Common myeloid progenitor, CD34-positive (primary cell): Measurements from ENCODE around the gene P3H2.

Experiments used
- CTCF ChIA-PET: fragments of 350-600 bp; sonication (Branson Sonifier 250); formaldehyde crosslinking; loops from one replicate; lab custom pipeline; 2021; ENCODE audit warnings: antibody characterized with exemption; lab: Charles Lee
- POLR2A ChIA-PET: fragments of 350-600 bp; sonication (Branson Sonifier 250); formaldehyde crosslinking; loops from one replicate; lab custom pipeline; 2021; ENCODE audit warnings: antibody characterized with exemption; lab: Charles Lee
- DNase-seq, 3 donors: peaks; one replicate each; pipeline versions ENCODE4 v3.0.0 to v3.0.0-alpha.2; 2013
- H3K27ac ChIP-seq, 2 experiments: 1 replicate in 1 of 2; 2 replicates in 1 of 2; pipeline ENCODE4 v1.7.0; 2013; ENCODE audit warnings: inconsistent platforms in 2 of 2, low read length in 2 of 2, mild to moderate bottlenecking in 2 of 2, low read depth in 1 of 2, moderate library complexity in 1 of 2; ENCODE audit not compliant: severe bottlenecking in 2 of 2, insufficient read depth in 1 of 2, poor library complexity in 1 of 2
- H3K27me3 ChIP-seq, 5 experiments: replicated peaks in 2 of 5; 1 replicate in 3 of 5; 2 replicates in 2 of 5; pipeline versions ENCODE4 v1.6.1 to v1.7.0; 2013; ENCODE audit warnings: low read length in 4 of 5, mild to moderate bottlenecking in 2 of 5, moderate library complexity in 2 of 5, inconsistent platforms in 1 of 5; ENCODE audit not compliant: insufficient read depth in 5 of 5, control insufficient read depth in 4 of 5
- H3K36me3 ChIP-seq, 4 experiments: 1 replicate in 2 of 4; 2 replicates in 2 of 4; pipeline versions ENCODE4 v1.6.1 to v1.7.0; 2013; ENCODE audit warnings: low read length in 3 of 4, control low read depth in 1 of 4, mild to moderate bottlenecking in 1 of 4; ENCODE audit not compliant: control insufficient read depth in 4 of 4, insufficient read depth in 4 of 4
- H3K4me1 ChIP-seq, 4 experiments: 1 replicate in 3 of 4; 2 replicates in 1 of 4; pipeline versions ENCODE4 v1.6.1 to v1.7.1; 2013; ENCODE audit warnings: low read length in 3 of 4, mild to moderate bottlenecking in 3 of 4, control low read depth in 1 of 4, inconsistent platforms in 1 of 4, moderate library complexity in 1 of 4; ENCODE audit not compliant: control insufficient read depth in 4 of 4, insufficient read depth in 4 of 4; ENCODE audit errors: control extremely low read depth in 1 of 4
- H3K4me3 ChIP-seq, 7 experiments: 1 replicate in 4 of 7; 2 replicates in 3 of 7; pipeline versions ENCODE4 v1.5.1 to v1.7.0; 2013; ENCODE audit warnings: mild to moderate bottlenecking in 7 of 7, low read length in 6 of 7, moderate library complexity in 6 of 7, inconsistent platforms in 2 of 7, low read depth in 2 of 7, control low read depth in 1 of 7; ENCODE audit not compliant: insufficient read depth in 4 of 7, control insufficient read depth in 1 of 7; ENCODE audit errors: extremely low read depth in 1 of 7
- H3K9me3 ChIP-seq, 5 experiments: 1 replicate in 4 of 5; 2 replicates in 1 of 5; pipeline versions ENCODE4 v1.6.1 to v1.7.1; 2013; ENCODE audit warnings: low read length in 4 of 5, mild to moderate bottlenecking in 2 of 5, inconsistent platforms in 1 of 5, low read depth in 1 of 5, moderate library complexity in 1 of 5; ENCODE audit not compliant: control insufficient read depth in 4 of 5, insufficient read depth in 2 of 5; ENCODE audit errors: control extremely low read depth in 1 of 5
- WGBS: methylation state at CpG from one replicate; pipeline ENCODE4 v1.1.5; 2013; ENCODE audit not compliant: insufficient coverage; 5-methylcytosine and 5-hydroxymethylcytosine counted together

P3H2 gene

GRCh38 chr3:190060192-190060775 is 60.4 kb downstream of the P3H2 start:
- Histone ChIP-seq H3K9me3 (no peaks in the 10 kb centered on the region), H3K27me3 (no peaks in the 10 kb centered on the region), H3K27ac (no peak overlapping the region), H3K36me3 (no peaks in the 10 kb centered on the region), H3K4me3 (no peak overlapping the region), H3K4me1 (no peaks in the 10 kb centered on the region)
- DNase-seq: no peak
- ChIA-PET POLR2A (no interaction called here), CTCF (interaction anchor here (1.3 kb wide), 1 partner anchor 18 kb away, joined by 4 read pairs; no protein-coding TSS in a partner anchor)
- 100% methylated on average over 2 of the region's 4 CpGs for WGBS

GRCh38 chr3:190059242-190059590 is 61.5 kb downstream of the P3H2 start:
- WGBS: 90% methylated on average over 1 of the region's 1 CpG
- H3K4me3 ChIP-seq: no peak overlapping the region
- CTCF ChIA-PET: interaction anchor here (1.1 to 1.3 kb wide), 2 partner anchors 10 to 263 kb away, joined by 3 read pairs; partner anchors contain the start of gene CLDN1
- no peaks in the 10 kb centered on the region for H3K36me3 ChIP-seq
- POLR2A ChIA-PET: no interaction called here
- H3K27me3 ChIP-seq: no peaks in the 10 kb centered on the region
- no peaks in the 10 kb centered on the region for H3K9me3 ChIP-seq
- DNase-seq: no peak
- no peak overlapping the region for H3K27ac ChIP-seq
- H3K4me1 ChIP-seq: no peaks in the 10 kb centered on the region

- Histone ChIP-seq H3K9me3 (no peaks in the 10 kb centered on the region), H3K27ac (no peak overlapping the region), H3K4me1 (no peaks in the 10 kb centered on the region), H3K36me3 (no peaks in the 10 kb centered on the region), H3K4me3 (no peak overlapping the region), H3K27me3 (no peaks in the 10 kb centered on the region)
- 94% methylated on average over 2 of the region's 4 CpGs for WGBS
- ChIA-PET CTCF (interaction anchor here (1.1 to 1.3 kb wide), 2 partner anchors 9 to 264 kb away, joined by 3 read pairs; partner anchors contain the start of gene CLDN1), POLR2A (no interaction called here)
- no peak for DNase-seq
Observed at GRCh38 chr3:190058521-190059241, 62.0 kb downstream of the P3H2 start.

- POLR2A ChIA-PET: no interaction called here
- H3K4me3 ChIP-seq: no peak overlapping the region
- H3K27ac ChIP-seq: no peak overlapping the region
- CTCF ChIA-PET: interaction anchor here (1.5 kb wide), 1 partner anchor 11 kb away, joined by 3 read pairs; no protein-coding TSS in a partner anchor
- H3K4me1 ChIP-seq: no peaks in the 10 kb centered on the region
- no peaks in the 10 kb centered on the region for H3K27me3 ChIP-seq
- 60% methylated on average over 2 of the region's 4 CpGs for WGBS
- H3K9me3 ChIP-seq: no peaks in the 10 kb centered on the region
- no peaks in the 10 kb centered on the region for H3K36me3 ChIP-seq
- peak in 2 of 3 donors; percentile 42 to 43 for DNase-seq
Observed at GRCh38 chr3:190056742-190057141, 64.0 kb downstream of the P3H2 start.

- Histone ChIP-seq H3K36me3 (no peaks in the 10 kb centered on the region), H3K27me3 (no peaks in the 10 kb centered on the region), H3K4me1 (no peaks in the 10 kb centered on the region), H3K27ac (no peak overlapping the region), H3K4me3 (no peak overlapping the region), H3K9me3 (no peaks in the 10 kb centered on the region)
- no CpG with 5 or more reads among the region's 4 CpGs for WGBS
- DNase-seq: no peak
- ChIA-PET POLR2A (no interaction called here), CTCF (interaction anchor here (1.5 kb wide), 1 partner anchor 12 kb away, joined by 3 read pairs; no protein-coding TSS in a partner anchor)
Observed at GRCh38 chr3:190055773-190056172, 64.9 kb downstream of the P3H2 start.

GRCh38 chr3:190053919-190054672 is 66.6 kb downstream of the P3H2 start:
- no peaks in the 10 kb centered on the region for H3K27me3 ChIP-seq
- ChIA-PET CTCF (interaction anchor here (0.7 to 0.8 kb wide), 2 partner anchors 16 to 24 kb away, joined by 3 read pairs; no protein-coding TSS in a partner anchor), POLR2A (no interaction called here)
- no peak for DNase-seq
- H3K36me3 ChIP-seq: no peaks in the 10 kb centered on the region
- no peak overlapping the region for H3K27ac ChIP-seq
- H3K4me3 ChIP-seq: no peak overlapping the region
- H3K9me3 ChIP-seq: no peaks in the 10 kb centered on the region
- no peaks in the 10 kb centered on the region for H3K4me1 ChIP-seq
- 100% methylated on average over 3 of the region's 4 CpGs for WGBS
